AG04449 (cell line): ENCODE results near the gene NDST1.

Source experiments
- CTCF ChIA-PET: fragments of 350-600 bp; formaldehyde crosslinking; extraction: SDS; loops from one replicate; lab custom pipeline; 2021; ENCODE audit warnings: antibody characterized with exemption; lab: Yijun Ruan, JAX
- POLR2A ChIA-PET: fragments of 400-600, 350-600 bp; formaldehyde crosslinking; extraction: SDS; loops from one replicate; lab custom pipeline; 2020; ENCODE audit warnings: antibody characterized with exemption, inconsistent platforms; lab: Yijun Ruan, JAX
- DNase-seq: peaks from one replicate; pipeline ENCODE4 v3.0.0-alpha.2; 2010; ENCODE audit warnings: low read depth, low spot score
- H3K4me3 ChIP-seq: 2 replicates; pipeline ENCODE4 v1.5.1; 2011; ENCODE audit warnings: low read depth, mild to moderate bottlenecking, control low read depth, low read length
- CTCF ChIP-seq: IDR thresholded peaks from one replicate; pipeline ENCODE4 v1.5.1; 2011; ENCODE audit warnings: mild to moderate bottlenecking, moderate library complexity, low read length, control low read depth, inconsistent platforms; ENCODE audit not compliant: insufficient read depth; ENCODE audit errors: missing control alignments

Gene NDST1

GRCh38 chr5:150584556-150585335, 76.8 kb downstream of the NDST1 start:
- no peak for TF ChIP-seq CTCF
- ChIA-PET CTCF (interaction anchor here (1.4 to 2.6 kb wide), 2 partner anchors 10 to 24 kb away, joined by 6 to 14 read pairs; no protein-coding TSS in a partner anchor), POLR2A (no interaction called here)

GRCh38 chr5:150585781-150586341, 77.9 kb downstream of the NDST1 start:
- CTCF ChIA-PET = interaction anchor here (1.0 to 2.6 kb wide), 3 partner anchors 11 to 72 kb away, joined by 3 to 14 read pairs (median 6); no protein-coding TSS in a partner anchor
- TF ChIP-seq CTCF = no peak
- POLR2A ChIA-PET = no interaction called here
- no peak overlapping the region for H3K4me3 ChIP-seq
- no peak for DNase-seq

More at GRCh38 chr5:150584556-150585335, 76.8 kb downstream of the NDST1 start:
- H3K4me3 ChIP-seq = no peak overlapping the region
- DNase-seq = no peak

- DNase-seq = no peak
- H3K4me3 ChIP-seq = no peak overlapping the region
- CTCF ChIA-PET = no interaction called here
- TF ChIP-seq CTCF = no peak
- POLR2A ChIA-PET = no interaction called here
These were observed 79.1 kb downstream of the NDST1 start for GRCh38 chr5:150587016-150587415.

- ChIA-PET POLR2A (interaction anchor here (1.0 kb wide), 1 partner anchor 46 kb away, joined by 3 read pairs; no protein-coding TSS in a partner anchor), CTCF (interaction anchor here (1.0 to 1.9 kb wide), 4 partner anchors 32 to 60 kb away, joined by 3 to 4 read pairs (median 4); no protein-coding TSS in a partner anchor)
- no peak for TF ChIP-seq CTCF
- DNase-seq = no peak
- H3K4me3 ChIP-seq = no peak overlapping the region
These were observed 80.1 kb downstream of the NDST1 start for GRCh38 chr5:150587856-150588595.

- CTCF ChIA-PET = interaction anchor here (1.2 to 1.9 kb wide), 2 partner anchors 31 to 58 kb away, joined by 4 read pairs; no protein-coding TSS in a partner anchor
- DNase-seq = no peak
- no peak for TF ChIP-seq CTCF
- POLR2A ChIA-PET = no interaction called here
- H3K4me3 ChIP-seq = no peak overlapping the region
These were observed 80.6 kb downstream of the NDST1 start for GRCh38 chr5:150588596-150588890.
